Measurements from ENCODE around the gene BPIFB4.

GRCh38 chr20:33071198-33071597 is 8.2 kb upstream of the BPIFB4 start:
- TF ChIP-seq CTCF (IDR thresholded peaks at IDR 0.05; ENCODE audit: low read length), result no peak
- no peak for TF ChIP-seq EZH2 (optimal IDR thresholded peaks at IDR 0.05; ENCODE audit: low read depth, low read length)
- no peak for TF ChIP-seq EZH2phosphoT487 (IDR thresholded peaks at IDR 0.05; ENCODE audit: low read length)
